ENCODE measurements around the gene OGFOD3. TPM values are rescaled to one million over a fixed set of nuclear protein-coding genes. Genes with fewer than 3 reads are reported as not detected.
A peak's percentile ranks its signal among the peaks of the same experiment; 100 is the strongest.

The OGFOD3 gene
- total and polyA plus RNA-seq, 8 donors, result 22.7 to 37.9 (median 27.3) TPM

GRCh38 chr17:82442643-82443464, 24.5 kb upstream of the OGFOD3 start:
- intact Hi-C loops (cut with DNase I), result no loop called here
- no peak overlapping the region for H3K4me3 ChIP-seq
- no peaks in the 10 kb centered on the region for H3K27me3 ChIP-seq
- H3K36me3 ChIP-seq, result peaks cover 0 to 71% of the 10 kb centered on the region in 2 donors
- DNase-seq, result peak in 1 of 4 donors; percentile 54
- TF ChIP-seq CTCF (IDR thresholded peaks at IDR 0.05), result no peak
- no peaks in the 10 kb centered on the region for H3K9me3 ChIP-seq
- no peak for ATAC-seq
- peaks cover 3 to 54% of the 10 kb centered on the region in 2 donors for H3K4me1 ChIP-seq
- H3K27ac ChIP-seq, result no peak overlapping the region

- intact Hi-C loops (cut with DNase I), result no loop called here
- Histone ChIP-seq H3K4me1 (peaks cover 3 to 47% of the 10 kb centered on the region in 2 donors), H3K36me3 (peaks cover 0 to 74% of the 10 kb centered on the region in 2 donors), H3K27ac (no peak overlapping the region), H3K9me3 (no peaks in the 10 kb centered on the region), H3K4me3 (no peak overlapping the region), H3K27me3 (no peaks in the 10 kb centered on the region)
- DNase-seq, result peak in 1 of 4 donors; percentile 72
- TF ChIP-seq CTCF (IDR thresholded peaks at IDR 0.05), result no peak
- no peak for ATAC-seq
Observed at GRCh38 chr17:82441691-82442487, 23.5 kb upstream of the OGFOD3 start.

- peak in 1 of 4 donors; percentile 60 for DNase-seq
- no peaks in the 10 kb centered on the region for H3K9me3 ChIP-seq
- peaks cover 3 to 40% of the 10 kb centered on the region in 2 donors for H3K4me1 ChIP-seq
- no peak overlapping the region for H3K4me3 ChIP-seq
- intact Hi-C loops (cut with DNase I), result no loop called here
- H3K27ac ChIP-seq, result peak overlapping the region; percentile 2 to 77
- H3K27me3 ChIP-seq, result no peaks in the 10 kb centered on the region
- ATAC-seq, result peak; percentile 17
- H3K36me3 ChIP-seq, result peaks cover 0 to 75% of the 10 kb centered on the region in 2 donors
- TF ChIP-seq CTCF (IDR thresholded peaks at IDR 0.05), result no peak
Observed at GRCh38 chr17:82440991-82441627, 22.7 kb upstream of the OGFOD3 start.

GRCh38 chr17:82440469-82440981, 22.1 kb upstream of the OGFOD3 start:
- TF ChIP-seq CTCF (IDR thresholded peaks at IDR 0.05), result no peak
- DNase-seq, result peak in 1 of 4 donors; percentile 81
- ATAC-seq, result peak; percentile 29
- Histone ChIP-seq H3K4me1 (peaks cover 3 to 34% of the 10 kb centered on the region in 2 donors), H3K27me3 (no peaks in the 10 kb centered on the region), H3K27ac (peak overlapping the region; percentile 2 to 77), H3K9me3 (no peaks in the 10 kb centered on the region), H3K36me3 (peaks cover 0 to 75% of the 10 kb centered on the region in 2 donors), H3K4me3 (no peak overlapping the region)
- intact Hi-C loops (cut with DNase I), result no loop called here

Data from left lung (tissue), 10 donors.